ENCODE measurements around the gene TRIM44. TPM values are rescaled to one million over a fixed set of nuclear protein-coding genes. Genes with fewer than 3 reads are reported as not detected.
"Not testable (repeated sequence)": the region's sequence is repeated elsewhere in the genome, so short reads cannot be mapped to it uniquely, and the experiment has no call there.

TRIM44 gene
- total RNA-seq, 3 donors from 2014 or later: 43.0 to 83.6 (median 43.9) TPM

- Histone ChIP-seq H3K4me3 (no peak overlapping the region), H3K4me1 (ENCODE audit: low read depth) (no peaks in the 10 kb centered on the region), H3K36me3 (ENCODE audit: low read depth) (no peaks in the 10 kb centered on the region), H3K9me3 (no peaks in the 10 kb centered on the region)
- DNase-seq: no peak
- ATAC-seq: no peak
- intact Hi-C loops (cut with DNase I, micrococcal nuclease): no loop called here
- TF ChIP-seq CTCF (IDR thresholded peaks at IDR 0.05): no peak
Measured at GRCh38 chr11:35650006-35650405, 12.6 kb upstream of the TRIM44 start.

- no peak for DNase-seq
- intact Hi-C loops (cut with DNase I, micrococcal nuclease): no loop called here
- H3K4me1 ChIP-seq (ENCODE audit: low read depth): no peaks in the 10 kb centered on the region
- no peaks in the 10 kb centered on the region for H3K36me3 ChIP-seq (ENCODE audit: low read depth)
- H3K4me3 ChIP-seq: no peak overlapping the region
- H3K9me3 ChIP-seq: no peaks in the 10 kb centered on the region
- ATAC-seq: no peak
- TF ChIP-seq CTCF (IDR thresholded peaks at IDR 0.05): no peak
Measured at GRCh38 chr11:35650467-35650866, 12.1 kb upstream of the TRIM44 start.

GRCh38 chr11:35651263-35651662, 11.3 kb upstream of the TRIM44 start:
- no peaks in the 10 kb centered on the region for H3K36me3 ChIP-seq (ENCODE audit: low read depth)
- TF ChIP-seq CTCF (IDR thresholded peaks at IDR 0.05): no peak
- no peak for ATAC-seq
- H3K4me3 ChIP-seq: no peak overlapping the region
- DNase-seq: no peak
- intact Hi-C loops (cut with DNase I, micrococcal nuclease): no loop called here
- no peaks in the 10 kb centered on the region for H3K4me1 ChIP-seq (ENCODE audit: low read depth)
- H3K9me3 ChIP-seq: no peaks in the 10 kb centered on the region

- H3K36me3 ChIP-seq (ENCODE audit: low read depth); intact Hi-C loops (cut with DNase I, micrococcal nuclease); H3K4me1 ChIP-seq (ENCODE audit: low read depth); ATAC-seq; DNase-seq; H3K4me3 ChIP-seq; H3K9me3 ChIP-seq: not testable (repeated sequence)
Measured at GRCh38 chr11:35652786-35653185, 9.8 kb upstream of the TRIM44 start.

GRCh38 chr11:35654711-35655110, 7.9 kb upstream of the TRIM44 start:
- Histone ChIP-seq H3K4me3 (no peak overlapping the region), H3K36me3 (ENCODE audit: low read depth) (no peaks in the 10 kb centered on the region), H3K4me1 (ENCODE audit: low read depth) (no peaks in the 10 kb centered on the region), H3K9me3 (no peaks in the 10 kb centered on the region)
- ATAC-seq (no peak), DNase-seq (no peak)
- TF ChIP-seq CTCF (IDR thresholded peaks at IDR 0.05): no peak
- intact Hi-C loops (cut with DNase I, micrococcal nuclease): no loop called here

- H3K9me3 ChIP-seq: no peaks in the 10 kb centered on the region
- H3K4me1 ChIP-seq (ENCODE audit: low read depth): no peaks in the 10 kb centered on the region
- ATAC-seq (no peak), DNase-seq (no peak)
- H3K4me3 ChIP-seq: no peak overlapping the region
- H3K36me3 ChIP-seq (ENCODE audit: low read depth): no peaks in the 10 kb centered on the region
- intact Hi-C loops (cut with DNase I, micrococcal nuclease): no loop called here
- TF ChIP-seq CTCF (IDR thresholded peaks at IDR 0.05): no peak
Measured at GRCh38 chr11:35655254-35655653, 7.3 kb upstream of the TRIM44 start.
